ENCODE measurements around the gene APBA2.

GRCh38 chr15:28888302-28888894 is 2.6 kb downstream of the APBA2 start:
- TF ChIP-seq EZH2 (conservative IDR thresholded peaks at IDR 0.05; ENCODE audit: low read depth, low read length) (no peak), POLR2AphosphoS5 (IDR thresholded peaks at IDR 0.05; ENCODE audit: low read depth, low read length) (no peak), TCF7L2 (IDR thresholded peaks at IDR 0.05; ENCODE audit: low read depth, low read length) (no peak), GABPA (IDR thresholded peaks at IDR 0.05; ENCODE audit: low read depth, low read length) (no peak), GABPA (CRISPR knock-in tag; IDR thresholded peaks at IDR 0.05; ENCODE audit: low read depth) (no peak), YY1 (IDR thresholded peaks at IDR 0.05; ENCODE audit: insufficient read depth, insufficient replicate concordance, low read depth, low read length) (no peak)
- TF ChIP-seq, protein P1, sequence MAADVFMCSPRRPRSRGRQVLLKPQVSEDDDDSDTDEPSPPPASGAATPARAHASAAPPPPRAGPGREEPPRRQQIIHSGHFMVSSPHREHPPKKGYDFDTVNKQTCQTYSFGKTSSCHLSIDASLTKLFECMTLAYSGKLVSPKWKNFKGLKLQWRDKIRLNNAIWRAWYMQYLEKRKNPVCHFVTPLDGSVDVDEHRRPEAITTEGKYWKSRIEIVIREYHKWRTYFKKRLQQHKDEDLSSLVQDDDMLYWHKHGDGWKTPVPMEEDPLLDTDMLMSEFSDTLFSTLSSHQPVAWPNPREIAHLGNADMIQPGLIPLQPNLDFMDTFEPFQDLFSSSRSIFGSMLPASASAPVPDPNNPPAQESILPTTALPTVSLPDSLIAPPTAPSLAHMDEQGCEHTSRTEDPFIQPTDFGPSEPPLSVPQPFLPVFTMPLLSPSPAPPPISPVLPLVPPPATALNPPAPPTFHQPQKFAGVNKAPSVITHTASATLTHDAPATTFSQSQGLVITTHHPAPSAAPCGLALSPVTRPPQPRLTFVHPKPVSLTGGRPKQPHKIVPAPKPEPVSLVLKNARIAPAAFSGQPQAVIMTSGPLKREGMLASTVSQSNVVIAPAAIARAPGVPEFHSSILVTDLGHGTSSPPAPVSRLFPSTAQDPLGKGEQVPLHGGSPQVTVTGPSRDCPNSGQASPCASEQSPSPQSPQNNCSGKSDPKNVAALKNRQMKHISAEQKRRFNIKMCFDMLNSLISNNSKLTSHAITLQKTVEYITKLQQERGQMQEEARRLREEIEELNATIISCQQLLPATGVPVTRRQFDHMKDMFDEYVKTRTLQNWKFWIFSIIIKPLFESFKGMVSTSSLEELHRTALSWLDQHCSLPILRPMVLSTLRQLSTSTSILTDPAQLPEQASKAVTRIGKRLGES (CRISPR knock-in tag; IDR thresholded peaks at IDR 0.05; ENCODE audit: borderline replicate concordance), result no peak
- TF ChIP-seq, protein P2, sequence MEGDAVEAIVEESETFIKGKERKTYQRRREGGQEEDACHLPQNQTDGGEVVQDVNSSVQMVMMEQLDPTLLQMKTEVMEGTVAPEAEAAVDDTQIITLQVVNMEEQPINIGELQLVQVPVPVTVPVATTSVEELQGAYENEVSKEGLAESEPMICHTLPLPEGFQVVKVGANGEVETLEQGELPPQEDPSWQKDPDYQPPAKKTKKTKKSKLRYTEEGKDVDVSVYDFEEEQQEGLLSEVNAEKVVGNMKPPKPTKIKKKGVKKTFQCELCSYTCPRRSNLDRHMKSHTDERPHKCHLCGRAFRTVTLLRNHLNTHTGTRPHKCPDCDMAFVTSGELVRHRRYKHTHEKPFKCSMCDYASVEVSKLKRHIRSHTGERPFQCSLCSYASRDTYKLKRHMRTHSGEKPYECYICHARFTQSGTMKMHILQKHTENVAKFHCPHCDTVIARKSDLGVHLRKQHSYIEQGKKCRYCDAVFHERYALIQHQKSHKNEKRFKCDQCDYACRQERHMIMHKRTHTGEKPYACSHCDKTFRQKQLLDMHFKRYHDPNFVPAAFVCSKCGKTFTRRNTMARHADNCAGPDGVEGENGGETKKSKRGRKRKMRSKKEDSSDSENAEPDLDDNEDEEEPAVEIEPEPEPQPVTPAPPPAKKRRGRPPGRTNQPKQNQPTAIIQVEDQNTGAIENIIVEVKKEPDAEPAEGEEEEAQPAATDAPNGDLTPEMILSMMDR (CRISPR knock-in tag; IDR thresholded peaks at IDR 0.05), result no peak

Measured in HepG2 (cell line).